ENCODE results near the gene STIM1.

STIM1 gene

GRCh38 chr11:3942160-3942955 lies 86.9 kb downstream of the STIM1 start (continued):
- TF ChIP-seq, protein P1, sequence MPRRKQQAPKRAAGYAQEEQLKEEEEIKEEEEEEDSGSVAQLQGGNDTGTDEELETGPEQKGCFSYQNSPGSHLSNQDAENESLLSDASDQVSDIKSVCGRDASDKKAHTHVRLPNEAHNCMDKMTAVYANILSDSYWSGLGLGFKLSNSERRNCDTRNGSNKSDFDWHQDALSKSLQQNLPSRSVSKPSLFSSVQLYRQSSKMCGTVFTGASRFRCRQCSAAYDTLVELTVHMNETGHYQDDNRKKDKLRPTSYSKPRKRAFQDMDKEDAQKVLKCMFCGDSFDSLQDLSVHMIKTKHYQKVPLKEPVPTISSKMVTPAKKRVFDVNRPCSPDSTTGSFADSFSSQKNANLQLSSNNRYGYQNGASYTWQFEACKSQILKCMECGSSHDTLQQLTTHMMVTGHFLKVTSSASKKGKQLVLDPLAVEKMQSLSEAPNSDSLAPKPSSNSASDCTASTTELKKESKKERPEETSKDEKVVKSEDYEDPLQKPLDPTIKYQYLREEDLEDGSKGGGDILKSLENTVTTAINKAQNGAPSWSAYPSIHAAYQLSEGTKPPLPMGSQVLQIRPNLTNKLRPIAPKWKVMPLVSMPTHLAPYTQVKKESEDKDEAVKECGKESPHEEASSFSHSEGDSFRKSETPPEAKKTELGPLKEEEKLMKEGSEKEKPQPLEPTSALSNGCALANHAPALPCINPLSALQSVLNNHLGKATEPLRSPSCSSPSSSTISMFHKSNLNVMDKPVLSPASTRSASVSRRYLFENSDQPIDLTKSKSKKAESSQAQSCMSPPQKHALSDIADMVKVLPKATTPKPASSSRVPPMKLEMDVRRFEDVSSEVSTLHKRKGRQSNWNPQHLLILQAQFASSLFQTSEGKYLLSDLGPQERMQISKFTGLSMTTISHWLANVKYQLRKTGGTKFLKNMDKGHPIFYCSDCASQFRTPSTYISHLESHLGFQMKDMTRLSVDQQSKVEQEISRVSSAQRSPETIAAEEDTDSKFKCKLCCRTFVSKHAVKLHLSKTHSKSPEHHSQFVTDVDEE (CRISPR knock-in tag; IDR thresholded peaks at IDR 0.05), result no peak

GRCh38 chr11:3942956-3943497 lies 87.6 kb downstream of the STIM1 start:
- TF ChIP-seq ZC3H10 (CRISPR knock-in tag; IDR thresholded peaks at IDR 0.05), result no peak
- TF ChIP-seq ZFP30 (CRISPR knock-in tag; IDR thresholded peaks at IDR 0.05), result no peak
- TF ChIP-seq, protein P1 (CRISPR knock-in tag; IDR thresholded peaks at IDR 0.05), result no peak
- ATAC-seq, result no peak

DNA sequence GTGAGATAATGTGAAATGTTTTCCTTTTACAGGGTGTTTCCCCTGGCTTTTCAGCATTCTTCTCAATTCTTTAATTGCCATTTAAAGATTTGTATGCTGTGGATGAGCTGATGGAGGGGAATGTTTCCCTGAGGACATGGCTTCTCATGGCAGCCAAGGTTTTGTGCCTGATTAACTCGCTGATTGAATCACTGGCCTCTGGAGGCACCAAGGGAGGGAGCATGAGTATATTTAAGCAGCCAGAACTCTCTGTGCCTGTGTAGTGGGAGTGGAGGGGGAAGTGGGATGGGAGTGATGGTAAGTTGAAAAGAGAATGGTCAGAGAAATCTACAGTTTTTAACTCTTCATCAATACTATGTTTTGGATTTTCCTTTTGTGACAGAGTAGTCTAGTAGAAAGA lies 88.7 kb downstream of the STIM1 start:
- no peak for ATAC-seq
- TF ChIP-seq ZNF70 (CRISPR knock-in tag; IDR thresholded peaks at IDR 0.05) (no peak), POU6F1 (CRISPR knock-in tag; IDR thresholded peaks at IDR 0.05; ENCODE audit: borderline replicate concordance, low read depth) (no peak), ISL1 (CRISPR knock-in tag; IDR thresholded peaks at IDR 0.05) (no peak), RARB (CRISPR knock-in tag; IDR thresholded peaks at IDR 0.05) (no peak), ZNF565 (CRISPR knock-in tag; conservative IDR thresholded peaks at IDR 0.05; ENCODE audit: low read depth) (no peak), ZFP30 (CRISPR knock-in tag; IDR thresholded peaks at IDR 0.05) (no peak), TOX (CRISPR knock-in tag; IDR thresholded peaks at IDR 0.05; ENCODE audit: borderline replicate concordance) (no peak), CSRNP3 (CRISPR knock-in tag; IDR thresholded peaks at IDR 0.05) (no peak), GLIS3 (CRISPR knock-in tag; IDR thresholded peaks at IDR 0.05) (no peak)
- TF ChIP-seq, protein P1 (CRISPR knock-in tag; IDR thresholded peaks at IDR 0.05), result no peak

- TF ChIP-seq ZFP3 (CRISPR knock-in tag; IDR thresholded peaks at IDR 0.05), result no peak
- TF ChIP-seq ZFP30 (CRISPR knock-in tag; IDR thresholded peaks at IDR 0.05), result no peak
- no peak for TF ChIP-seq BACH2 (CRISPR knock-in tag; IDR thresholded peaks at IDR 0.05; ENCODE audit: borderline replicate concordance)
- TF ChIP-seq TCF4 (CRISPR knock-in tag; IDR thresholded peaks at IDR 0.05; ENCODE audit: borderline replicate concordance), result no peak
- peak; percentile 21; the same call in 2 of the 3 replicates for ATAC-seq
Observed at GRCh38 chr11:3946455-3947017, 91.1 kb downstream of the STIM1 start.

All from SK-N-SH treated with all-trans-retinoic acid at 6 μM for 48 hours (cell line).